ENCODE data around the gene SLC9A4.
"Not testable (repeated sequence)": the region's sequence is repeated elsewhere in the genome, so short reads cannot be mapped to it uniquely, and the experiment has no call there.

GRCh38 chr2:102562542-102562941 is 89.5 kb downstream of the SLC9A4 start:
- TF ChIP-seq EP300, CTCF, POLR2A (IDR thresholded peaks at IDR 0.05): not testable (repeated sequence)
